Peyer's patch (tissue), 4 donors: ENCODE results near the gene CLPTM1L.

Experiments used
- POLR2A ChIP-seq, 2 donors: fragments of 450-650 bp; IDR thresholded peaks; one replicate each; pipeline ENCODE4 v1.5.1; 2017; ENCODE audit warnings: antibody characterized with exemption in 2 of 2, mild to moderate bottlenecking in 2 of 2, moderate library complexity in 2 of 2
- TF ChIP-seq, protein P1 (sequence below), 6 experiments: fragments of 450-650 bp in 4 of 6; fragments of 200-600 bp in 2 of 6; sonication (generic) in 1 of 6; IDR thresholded peaks; one replicate each; pipeline ENCODE4 v1.5.1; 2017 to 2019; ENCODE audit warnings: antibody characterized with exemption in 6 of 6, mild to moderate bottlenecking in 3 of 6, moderate library complexity in 1 of 6

- TF ChIP-seq, protein P1, sequence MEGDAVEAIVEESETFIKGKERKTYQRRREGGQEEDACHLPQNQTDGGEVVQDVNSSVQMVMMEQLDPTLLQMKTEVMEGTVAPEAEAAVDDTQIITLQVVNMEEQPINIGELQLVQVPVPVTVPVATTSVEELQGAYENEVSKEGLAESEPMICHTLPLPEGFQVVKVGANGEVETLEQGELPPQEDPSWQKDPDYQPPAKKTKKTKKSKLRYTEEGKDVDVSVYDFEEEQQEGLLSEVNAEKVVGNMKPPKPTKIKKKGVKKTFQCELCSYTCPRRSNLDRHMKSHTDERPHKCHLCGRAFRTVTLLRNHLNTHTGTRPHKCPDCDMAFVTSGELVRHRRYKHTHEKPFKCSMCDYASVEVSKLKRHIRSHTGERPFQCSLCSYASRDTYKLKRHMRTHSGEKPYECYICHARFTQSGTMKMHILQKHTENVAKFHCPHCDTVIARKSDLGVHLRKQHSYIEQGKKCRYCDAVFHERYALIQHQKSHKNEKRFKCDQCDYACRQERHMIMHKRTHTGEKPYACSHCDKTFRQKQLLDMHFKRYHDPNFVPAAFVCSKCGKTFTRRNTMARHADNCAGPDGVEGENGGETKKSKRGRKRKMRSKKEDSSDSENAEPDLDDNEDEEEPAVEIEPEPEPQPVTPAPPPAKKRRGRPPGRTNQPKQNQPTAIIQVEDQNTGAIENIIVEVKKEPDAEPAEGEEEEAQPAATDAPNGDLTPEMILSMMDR (IDR thresholded peaks at IDR 0.05): no peak
- TF ChIP-seq POLR2A (IDR thresholded peaks at IDR 0.05): no peak
These were observed 20.1 kb downstream of the CLPTM1L start for GRCh38 chr5:1324719-1325190.
